ENCODE data around the gene CNKSR1.

Gene CNKSR1

GRCh38 chr1:26177182-26177684 is at the start of gene CNKSR1:
Gene CNKSR1, plus strand, starts transcription at chr1:26177491. Its CDS starts 57 bp downstream, at chr1:26177548.
- DNase-seq (ENCODE audit: low read depth in 2 of 2, low spot score in 1 of 2) = no peak

GRCh38 chr1:26129778-26130177 is 47.5 kb upstream of the CNKSR1 start:
- no peak for DNase-seq (ENCODE audit: low read depth in 2 of 2, low spot score in 1 of 2)

GRCh38 chr1:26130695-26131094 is 46.6 kb upstream of the CNKSR1 start:
- no peak for DNase-seq (ENCODE audit: low read depth in 2 of 2, low spot score in 1 of 2)

- DNase-seq (ENCODE audit: low read depth in 2 of 2, low spot score in 1 of 2) = no peak
Measured at GRCh38 chr1:26132128-26132833, 45.0 kb upstream of the CNKSR1 start.

GRCh38 chr1:26132834-26133167 is 44.5 kb upstream of the CNKSR1 start:
- no peak for DNase-seq (ENCODE audit: low read depth in 2 of 2, low spot score in 1 of 2)

GRCh38 chr1:26134466-26134865 is 42.8 kb upstream of the CNKSR1 start:
- DNase-seq (ENCODE audit: low read depth in 2 of 2, low spot score in 1 of 2) = no peak

- no peak for DNase-seq (ENCODE audit: low read depth in 2 of 2, low spot score in 1 of 2)
Measured at GRCh38 chr1:26138974-26139558, 38.2 kb upstream of the CNKSR1 start.

- DNase-seq (ENCODE audit: low read depth in 2 of 2, low spot score in 1 of 2) = no peak
Measured at GRCh38 chr1:26142159-26142558, 35.1 kb upstream of the CNKSR1 start.

GRCh38 chr1:26145041-26145959 is 32.0 kb upstream of the CNKSR1 start:
- peak; percentile 50 to 59 for DNase-seq (ENCODE audit: low read depth in 2 of 2, low spot score in 1 of 2)

GRCh38 chr1:26145960-26146294 is 31.4 kb upstream of the CNKSR1 start:
- DNase-seq (ENCODE audit: low read depth in 2 of 2, low spot score in 1 of 2) = no peak

GRCh38 chr1:26148887-26149286 is 28.4 kb upstream of the CNKSR1 start:
- no peak for DNase-seq (ENCODE audit: low read depth in 2 of 2, low spot score in 1 of 2)

GRCh38 chr1:26153966-26154532 is 23.2 kb upstream of the CNKSR1 start:
- DNase-seq (ENCODE audit: low read depth in 2 of 2, low spot score in 1 of 2) = no peak

- DNase-seq (ENCODE audit: low read depth in 2 of 2, low spot score in 1 of 2) = no peak
Measured at GRCh38 chr1:26154750-26155149, 22.5 kb upstream of the CNKSR1 start.

GRCh38 chr1:26155370-26156284 is 21.7 kb upstream of the CNKSR1 start:
- DNase-seq (ENCODE audit: low read depth in 2 of 2, low spot score in 1 of 2) = no peak

GRCh38 chr1:26156285-26157038 is 20.8 kb upstream of the CNKSR1 start:
- no peak for DNase-seq (ENCODE audit: low read depth in 2 of 2, low spot score in 1 of 2)

GRCh38 chr1:26158271-26158907 is 18.9 kb upstream of the CNKSR1 start:
- no peak for DNase-seq (ENCODE audit: low read depth in 2 of 2, low spot score in 1 of 2)

- no peak for DNase-seq (ENCODE audit: low read depth in 2 of 2, low spot score in 1 of 2)
Measured at GRCh38 chr1:26158908-26159742, 18.2 kb upstream of the CNKSR1 start, which contains the start of gene FAM110D. Gene FAM110D, plus strand, starts transcription at chr1:26159079. Its CDS starts 2,213 bp downstream, at chr1:26161292.

- DNase-seq (ENCODE audit: low read depth in 2 of 2, low spot score in 1 of 2) = no peak
Measured at GRCh38 chr1:26159743-26160039, 17.6 kb upstream of the CNKSR1 start.

All from stimulated activated CD8-positive, alpha-beta memory T cell treated with anti-CD3 and anti-CD28 coated beads, Interleukin-4, amount 100 ng/mL, for 1 hour (primary cell).